Activated T-helper 17 cell treated with anti-CD3 and anti-CD28 coated beads, Interleukin-2, amount 50 U/mL, for 72 hours (primary cell): ENCODE data around the gene SLC22A4. TPM values are rescaled to one million over a fixed set of nuclear protein-coding genes. Genes with fewer than 3 reads are reported as not detected.
A peak's percentile ranks its signal among the peaks of the same experiment; 100 is the strongest.

Experiments
- ATAC-seq: fragments of 150-1000 bp; cut with Tn5 transposase; replicated peaks from 2 replicates; pipeline ENCODE4 v1.10.0; 2021; ENCODE audit warnings: mild to moderate bottlenecking, moderate library complexity
- H3K27ac Mint-ChIP-seq: one replicate; pipeline ENCODE4 v1.8.0; 2022; ENCODE audit warnings: mixed read lengths
- H3K27me3 Mint-ChIP-seq: one replicate; pipeline ENCODE4 v1.8.0; 2022; ENCODE audit warnings: mixed read lengths
- H3K36me3 Mint-ChIP-seq: one replicate; pipeline ENCODE4 v1.8.0; 2022; ENCODE audit warnings: low read depth, mild to moderate bottlenecking, mixed read lengths
- H3K4me1 Mint-ChIP-seq: one replicate; pipeline ENCODE4 v1.8.0; 2022; ENCODE audit warnings: mixed read lengths
- H3K4me3 Mint-ChIP-seq: one replicate; pipeline ENCODE4 v1.8.0; 2022; ENCODE audit warnings: mild to moderate bottlenecking, mixed read lengths
- H3K9me3 Mint-ChIP-seq: one replicate; pipeline ENCODE4 v1.8.0; 2022; ENCODE audit warnings: mixed read lengths
- total RNA-seq, 2 donors: library from RNA; stranded (reverse); gene quantifications; one replicate each; pipeline ENCODE4 v1.2.3, GENCODE V29; 2022

SLC22A4 gene
- total RNA-seq, 2 donors from 2014 or later, result 0.58 to 0.93 TPM

GRCh38 chr5:132259069-132259851, 34.9 kb upstream of the SLC22A4 start:
- Mint-ChIP-seq H3K36me3 (no peaks in the 10 kb centered on the region), H3K4me3 (no peak overlapping the region), H3K27me3 (peaks cover 7% of the 10 kb centered on the region), H3K4me1 (peaks cover 10% of the 10 kb centered on the region), H3K27ac (no peak overlapping the region), H3K9me3 (no peaks in the 10 kb centered on the region)
- no peak for ATAC-seq

- Mint-ChIP-seq H3K4me3 (peak overlapping the region; percentile 56), H3K27me3 (peaks cover 7% of the 10 kb centered on the region)
These were observed 34.1 kb upstream of the SLC22A4 start for GRCh38 chr5:132260051-132260450.

GRCh38 chr5:132260714-132261551, 33.3 kb upstream of the SLC22A4 start:
- Mint-ChIP-seq H3K4me1 (peaks cover 10% of the 10 kb centered on the region), H3K27me3 (peaks cover 7% of the 10 kb centered on the region), H3K36me3 (no peaks in the 10 kb centered on the region), H3K9me3 (no peaks in the 10 kb centered on the region), H3K27ac (peak overlapping the region; percentile 59), H3K4me3 (peak overlapping the region; percentile 56)
- ATAC-seq, result peak; percentile 62

More at GRCh38 chr5:132260051-132260450, 34.1 kb upstream of the SLC22A4 start:
- no peaks in the 10 kb centered on the region for H3K9me3 Mint-ChIP-seq
- peaks cover 10% of the 10 kb centered on the region for H3K4me1 Mint-ChIP-seq
- no peaks in the 10 kb centered on the region for H3K36me3 Mint-ChIP-seq
- ATAC-seq, result peak; percentile 42
- H3K27ac Mint-ChIP-seq, result peak overlapping the region; percentile 59

GRCh38 chr5:132261881-132262845, 32.0 kb upstream of the SLC22A4 start:
- H3K27ac Mint-ChIP-seq, result no peak overlapping the region

GRCh38 chr5:132262882-132263547, 31.2 kb upstream of the SLC22A4 start:
- no peaks in the 10 kb centered on the region for H3K36me3 Mint-ChIP-seq
- H3K27me3 Mint-ChIP-seq, result no peaks in the 10 kb centered on the region
- peaks cover 10% of the 10 kb centered on the region for H3K4me1 Mint-ChIP-seq
- no peaks in the 10 kb centered on the region for H3K9me3 Mint-ChIP-seq
- ATAC-seq, result no peak
- no peak overlapping the region for H3K27ac Mint-ChIP-seq
- H3K4me3 Mint-ChIP-seq, result no peak overlapping the region

More at GRCh38 chr5:132261881-132262845, 32.0 kb upstream of the SLC22A4 start:
- peaks cover 10% of the 10 kb centered on the region for H3K4me1 Mint-ChIP-seq
- no peaks in the 10 kb centered on the region for H3K27me3 Mint-ChIP-seq
- no peak for ATAC-seq
- no peaks in the 10 kb centered on the region for H3K9me3 Mint-ChIP-seq
- H3K36me3 Mint-ChIP-seq, result no peaks in the 10 kb centered on the region
- no peak overlapping the region for H3K4me3 Mint-ChIP-seq

- Mint-ChIP-seq H3K4me1 (peaks cover 10% of the 10 kb centered on the region), H3K36me3 (no peaks in the 10 kb centered on the region)
- peak; percentile 65 for ATAC-seq
These were observed 30.5 kb upstream of the SLC22A4 start for GRCh38 chr5:132263548-132264261.

GRCh38 chr5:132264546-132265335, 29.5 kb upstream of the SLC22A4 start:
- H3K36me3 Mint-ChIP-seq, result no peaks in the 10 kb centered on the region
- no peak overlapping the region for H3K4me3 Mint-ChIP-seq
- H3K9me3 Mint-ChIP-seq, result no peaks in the 10 kb centered on the region
- peaks cover 10% of the 10 kb centered on the region for H3K4me1 Mint-ChIP-seq
- peak overlapping the region; percentile 16 for H3K27ac Mint-ChIP-seq
- no peak for ATAC-seq
- H3K27me3 Mint-ChIP-seq, result no peaks in the 10 kb centered on the region

More at GRCh38 chr5:132263548-132264261, 30.5 kb upstream of the SLC22A4 start:
- Mint-ChIP-seq H3K4me3 (no peak overlapping the region), H3K9me3 (no peaks in the 10 kb centered on the region), H3K27ac (no peak overlapping the region), H3K27me3 (no peaks in the 10 kb centered on the region)

- Mint-ChIP-seq H3K4me3 (no peak overlapping the region), H3K27me3 (no peaks in the 10 kb centered on the region), H3K4me1 (peaks cover 4% of the 10 kb centered on the region), H3K9me3 (no peaks in the 10 kb centered on the region), H3K36me3 (no peaks in the 10 kb centered on the region), H3K27ac (no peak overlapping the region)
- no peak for ATAC-seq
These were observed 28.7 kb upstream of the SLC22A4 start for GRCh38 chr5:132265336-132266030.

- ATAC-seq, result no peak
- H3K27me3 Mint-ChIP-seq, result no peaks in the 10 kb centered on the region
- H3K9me3 Mint-ChIP-seq, result no peaks in the 10 kb centered on the region
- H3K27ac Mint-ChIP-seq, result no peak overlapping the region
- no peaks in the 10 kb centered on the region for H3K36me3 Mint-ChIP-seq
- no peaks in the 10 kb centered on the region for H3K4me1 Mint-ChIP-seq
- H3K4me3 Mint-ChIP-seq, result no peak overlapping the region
These were observed 28.0 kb upstream of the SLC22A4 start for GRCh38 chr5:132266031-132266835.

GRCh38 chr5:132266836-132267160, 27.4 kb upstream of the SLC22A4 start:
- Mint-ChIP-seq H3K27ac (peak overlapping the region; percentile 37), H3K36me3 (no peaks in the 10 kb centered on the region), H3K4me3 (no peak overlapping the region), H3K9me3 (no peaks in the 10 kb centered on the region), H3K27me3 (no peaks in the 10 kb centered on the region), H3K4me1 (no peaks in the 10 kb centered on the region)
- no peak for ATAC-seq

- peaks cover 2% of the 10 kb centered on the region for H3K4me1 Mint-ChIP-seq
- peak overlapping the region; percentile 37 for H3K27ac Mint-ChIP-seq
- H3K27me3 Mint-ChIP-seq, result no peaks in the 10 kb centered on the region
- H3K36me3 Mint-ChIP-seq, result no peaks in the 10 kb centered on the region
- H3K4me3 Mint-ChIP-seq, result no peak overlapping the region
- no peaks in the 10 kb centered on the region for H3K9me3 Mint-ChIP-seq
- ATAC-seq, result no peak
These were observed 26.9 kb upstream of the SLC22A4 start for GRCh38 chr5:132267166-132267739.
